Measurements from ENCODE around the gene OR6K6.

OR6K6 gene

GRCh38 chr1:158754420-158754819 is at the start of gene OR6K6:
OR6K6 (plus strand) TSS chr1:158754720; CDS start chr1:158754888, 168 bp downstream.
- Histone ChIP-seq H3K4me3 (ENCODE audit: low read depth, low read length) (no peak within 1 kb of the TSS), H3K36me3 (ENCODE audit: control insufficient read depth, insufficient read depth, low read length) (no peaks in the 10 kb centered on the region), H3K27ac (ENCODE audit: low read depth, low read length) (no peak within 1 kb of the TSS), H3K4me1 (ENCODE audit: control insufficient read depth, insufficient read depth, low read length) (no peaks in the 10 kb centered on the region), H3K9ac (ENCODE audit: low read length) (no peak within 1 kb of the TSS), H3K9me3 (ENCODE audit: control insufficient read depth, insufficient read depth, low read depth, low read length) (no peaks in the 10 kb centered on the region), H3K27me3 (ENCODE audit: control insufficient read depth, insufficient read depth, low read length) (0 out of 2 replicates have a peak, but pooled peaks cover 6% of the 10 kb centered on the region)

GRCh38 chr1:158706096-158706495 is 48.4 kb upstream of the OR6K6 start:
- no peaks in the 10 kb centered on the region for H3K4me1 ChIP-seq (ENCODE audit: control insufficient read depth, insufficient read depth, low read length)
- no peaks in the 10 kb centered on the region for H3K36me3 ChIP-seq (ENCODE audit: control insufficient read depth, insufficient read depth, low read length)
- H3K9me3 ChIP-seq (ENCODE audit: control insufficient read depth, insufficient read depth, low read depth, low read length) = no peaks in the 10 kb centered on the region
- no peak overlapping the region for H3K27ac ChIP-seq (ENCODE audit: low read depth, low read length)
- no peaks in the 10 kb centered on the region for H3K27me3 ChIP-seq (ENCODE audit: control insufficient read depth, insufficient read depth, low read length)
- no peak overlapping the region for H3K4me3 ChIP-seq (ENCODE audit: low read depth, low read length)
- no peak overlapping the region for H3K9ac ChIP-seq (ENCODE audit: low read length)

- H3K4me1 ChIP-seq (ENCODE audit: control insufficient read depth, insufficient read depth, low read length) = no peaks in the 10 kb centered on the region
- no peaks in the 10 kb centered on the region for H3K9me3 ChIP-seq (ENCODE audit: control insufficient read depth, insufficient read depth, low read depth, low read length)
- peaks cover 4% of the 10 kb centered on the region; the same call in 1 of the 2 replicates for H3K27me3 ChIP-seq (ENCODE audit: control insufficient read depth, insufficient read depth, low read length)
- no peak overlapping the region for H3K4me3 ChIP-seq (ENCODE audit: low read depth, low read length)
- H3K36me3 ChIP-seq (ENCODE audit: control insufficient read depth, insufficient read depth, low read length) = no peaks in the 10 kb centered on the region
- no peak overlapping the region for H3K27ac ChIP-seq (ENCODE audit: low read depth, low read length)
- no peak overlapping the region for H3K9ac ChIP-seq (ENCODE audit: low read length)
These were observed 43.4 kb upstream of the OR6K6 start for GRCh38 chr1:158711098-158711497.

- Histone ChIP-seq H3K9ac (ENCODE audit: low read length) (no peak overlapping the region), H3K27me3 (ENCODE audit: control insufficient read depth, insufficient read depth, low read length) (peaks cover 4% of the 10 kb centered on the region; the same call in 1 of the 2 replicates), H3K27ac (ENCODE audit: low read depth, low read length) (no peak overlapping the region), H3K36me3 (ENCODE audit: control insufficient read depth, insufficient read depth, low read length) (no peaks in the 10 kb centered on the region), H3K9me3 (ENCODE audit: control insufficient read depth, insufficient read depth, low read depth, low read length) (no peaks in the 10 kb centered on the region), H3K4me1 (ENCODE audit: control insufficient read depth, insufficient read depth, low read length) (no peaks in the 10 kb centered on the region), H3K4me3 (ENCODE audit: low read depth, low read length) (no peak overlapping the region)
These were observed 39.8 kb upstream of the OR6K6 start for GRCh38 chr1:158714754-158715153.

- Histone ChIP-seq H3K27me3 (ENCODE audit: control insufficient read depth, insufficient read depth, low read length) (peaks cover 4% of the 10 kb centered on the region; the same call in 1 of the 2 replicates), H3K27ac (ENCODE audit: low read depth, low read length) (no peak overlapping the region), H3K4me3 (ENCODE audit: low read depth, low read length) (no peak overlapping the region), H3K9me3 (ENCODE audit: control insufficient read depth, insufficient read depth, low read depth, low read length) (no peaks in the 10 kb centered on the region), H3K4me1 (ENCODE audit: control insufficient read depth, insufficient read depth, low read length) (no peaks in the 10 kb centered on the region), H3K36me3 (ENCODE audit: control insufficient read depth, insufficient read depth, low read length) (no peaks in the 10 kb centered on the region), H3K9ac (ENCODE audit: low read length) (no peak overlapping the region)
These were observed 38.2 kb upstream of the OR6K6 start for GRCh38 chr1:158716335-158716734.

- Histone ChIP-seq H3K27me3 (ENCODE audit: control insufficient read depth, insufficient read depth, low read length) (peaks cover 4% of the 10 kb centered on the region; the same call in 1 of the 2 replicates), H3K4me1 (ENCODE audit: control insufficient read depth, insufficient read depth, low read length) (no peaks in the 10 kb centered on the region), H3K4me3 (ENCODE audit: low read depth, low read length) (no peak overlapping the region), H3K9ac (ENCODE audit: low read length) (no peak overlapping the region), H3K27ac (ENCODE audit: low read depth, low read length) (no peak overlapping the region), H3K9me3 (ENCODE audit: control insufficient read depth, insufficient read depth, low read depth, low read length) (no peaks in the 10 kb centered on the region), H3K36me3 (ENCODE audit: control insufficient read depth, insufficient read depth, low read length) (no peaks in the 10 kb centered on the region)
These were observed 37.2 kb upstream of the OR6K6 start for GRCh38 chr1:158717344-158717743.

- H3K9ac ChIP-seq (ENCODE audit: low read length) = no peak overlapping the region
- no peak overlapping the region for H3K27ac ChIP-seq (ENCODE audit: low read depth, low read length)
- no peaks in the 10 kb centered on the region for H3K9me3 ChIP-seq (ENCODE audit: control insufficient read depth, insufficient read depth, low read depth, low read length)
- H3K36me3 ChIP-seq (ENCODE audit: control insufficient read depth, insufficient read depth, low read length) = no peaks in the 10 kb centered on the region
- no peak overlapping the region for H3K4me3 ChIP-seq (ENCODE audit: low read depth, low read length)
- H3K4me1 ChIP-seq (ENCODE audit: control insufficient read depth, insufficient read depth, low read length) = no peaks in the 10 kb centered on the region
- no peaks in the 10 kb centered on the region for H3K27me3 ChIP-seq (ENCODE audit: control insufficient read depth, insufficient read depth, low read length)
These were observed 34.9 kb upstream of the OR6K6 start for GRCh38 chr1:158719664-158720063.

GRCh38 chr1:158720620-158721019 is 33.9 kb upstream of the OR6K6 start, which contains the start of gene OR6K3:
OR6K3 (minus strand) TSS chr1:158720720; CDS start chr1:158718115, 2,605 bp downstream.
- Histone ChIP-seq H3K27ac (ENCODE audit: low read depth, low read length) (no peak within 1 kb of the TSS), H3K4me3 (ENCODE audit: low read depth, low read length) (no peak within 1 kb of the TSS), H3K9me3 (ENCODE audit: control insufficient read depth, insufficient read depth, low read depth, low read length) (no peaks in the 10 kb centered on the region), H3K4me1 (ENCODE audit: control insufficient read depth, insufficient read depth, low read length) (no peaks in the 10 kb centered on the region), H3K36me3 (ENCODE audit: control insufficient read depth, insufficient read depth, low read length) (no peaks in the 10 kb centered on the region), H3K9ac (ENCODE audit: low read length) (no peak within 1 kb of the TSS), H3K27me3 (ENCODE audit: control insufficient read depth, insufficient read depth, low read length) (no peaks in the 10 kb centered on the region)

GRCh38 chr1:158724442-158724841 is 30.1 kb upstream of the OR6K6 start:
- no peak overlapping the region for H3K27ac ChIP-seq (ENCODE audit: low read depth, low read length)
- H3K36me3 ChIP-seq (ENCODE audit: control insufficient read depth, insufficient read depth, low read length) = no peaks in the 10 kb centered on the region
- no peaks in the 10 kb centered on the region for H3K4me1 ChIP-seq (ENCODE audit: control insufficient read depth, insufficient read depth, low read length)
- H3K9me3 ChIP-seq (ENCODE audit: control insufficient read depth, insufficient read depth, low read depth, low read length) = no peaks in the 10 kb centered on the region
- no peak overlapping the region for H3K4me3 ChIP-seq (ENCODE audit: low read depth, low read length)
- H3K9ac ChIP-seq (ENCODE audit: low read length) = no peak overlapping the region
- H3K27me3 ChIP-seq (ENCODE audit: control insufficient read depth, insufficient read depth, low read length) = no peaks in the 10 kb centered on the region

- Histone ChIP-seq H3K27ac (ENCODE audit: low read depth, low read length) (no peak overlapping the region), H3K9ac (ENCODE audit: low read length) (no peak overlapping the region), H3K4me1 (ENCODE audit: control insufficient read depth, insufficient read depth, low read length) (no peaks in the 10 kb centered on the region), H3K4me3 (ENCODE audit: low read depth, low read length) (no peak overlapping the region), H3K27me3 (ENCODE audit: control insufficient read depth, insufficient read depth, low read length) (no peaks in the 10 kb centered on the region), H3K9me3 (ENCODE audit: control insufficient read depth, insufficient read depth, low read depth, low read length) (no peaks in the 10 kb centered on the region), H3K36me3 (ENCODE audit: control insufficient read depth, insufficient read depth, low read length) (no peaks in the 10 kb centered on the region)
These were observed 25.9 kb upstream of the OR6K6 start for GRCh38 chr1:158728510-158729225.

- no peak overlapping the region for H3K27ac ChIP-seq (ENCODE audit: low read depth, low read length)
- no peak overlapping the region for H3K4me3 ChIP-seq (ENCODE audit: low read depth, low read length)
- no peaks in the 10 kb centered on the region for H3K4me1 ChIP-seq (ENCODE audit: control insufficient read depth, insufficient read depth, low read length)
- H3K27me3 ChIP-seq (ENCODE audit: control insufficient read depth, insufficient read depth, low read length) = no peaks in the 10 kb centered on the region
- H3K9ac ChIP-seq (ENCODE audit: low read length) = no peak overlapping the region
- H3K9me3 ChIP-seq (ENCODE audit: control insufficient read depth, insufficient read depth, low read depth, low read length) = no peaks in the 10 kb centered on the region
- no peaks in the 10 kb centered on the region for H3K36me3 ChIP-seq (ENCODE audit: control insufficient read depth, insufficient read depth, low read length)
These were observed 24.1 kb upstream of the OR6K6 start for GRCh38 chr1:158730453-158730852.

Data from HUES6 (cell line).